Mesodermal cell (in vitro differentiated cells): ENCODE data around the gene SLC6A11.

Source experiments
- H3K27ac ChIP-seq: 2 replicates; pipeline ENCODE4 v1.7.0; 2013; ENCODE audit warnings: mild to moderate bottlenecking, low read depth, low read length, moderate library complexity; ENCODE audit not compliant: severe bottlenecking
- H3K36me3 ChIP-seq: 2 replicates; pipeline ENCODE4 v1.7.1; 2013; ENCODE audit warnings: mild to moderate bottlenecking, low read length, moderate library complexity; ENCODE audit not compliant: control insufficient read depth, insufficient read depth
- H3K4me1 ChIP-seq: one replicate; pipeline ENCODE4 v1.7.1; 2013; ENCODE audit warnings: mild to moderate bottlenecking, low read length; ENCODE audit not compliant: insufficient read depth, control insufficient read depth, poor library complexity, severe bottlenecking
- H3K4me3 ChIP-seq: 2 replicates; pipeline ENCODE4 v1.7.0; 2013; ENCODE audit warnings: low read length, control low read depth, mild to moderate bottlenecking; ENCODE audit not compliant: insufficient read depth, poor library complexity, severe bottlenecking; ENCODE audit errors: extremely low read depth
- H3K9me3 ChIP-seq: 2 replicates; pipeline ENCODE4 v1.7.1; 2013; ENCODE audit warnings: mild to moderate bottlenecking, low read length, moderate library complexity; ENCODE audit not compliant: control insufficient read depth
- WGBS, 2 experiments: methylation state at CpG; one replicate each; pipeline ENCODE4 v1.1.5; 2013; ENCODE audit warnings: missing lambda C conversion rate in 2 of 2; ENCODE audit not compliant: insufficient coverage in 2 of 2; 5-methylcytosine and 5-hydroxymethylcytosine counted together

Gene SLC6A11

DNA sequence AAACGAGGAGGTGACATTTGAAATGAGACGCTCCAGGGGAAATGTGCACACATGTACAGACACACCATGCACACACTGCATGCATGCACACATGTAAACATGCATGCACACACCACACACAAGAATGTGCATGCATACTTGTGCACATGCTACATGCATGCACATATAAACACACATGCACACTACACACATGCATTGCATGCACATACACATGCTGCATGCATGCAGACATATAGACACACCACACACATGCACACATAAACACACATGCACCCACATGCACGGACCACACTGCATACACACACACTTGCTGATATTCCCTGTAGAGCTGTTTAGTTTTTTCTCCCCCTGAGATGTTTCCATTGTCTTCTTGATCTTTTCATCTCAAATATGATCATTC lies 138.7 kb downstream of the SLC6A11 start:
- 70 to 92% methylated on average over 2 to 3 of the region's 3 CpGs for WGBS, 2 experiments
- Histone ChIP-seq H3K27ac (no peak overlapping the region), H3K36me3 (no peaks in the 10 kb centered on the region), H3K4me3 (no peak overlapping the region), H3K4me1 (no peaks in the 10 kb centered on the region), H3K9me3 (no peaks in the 10 kb centered on the region)

DNA sequence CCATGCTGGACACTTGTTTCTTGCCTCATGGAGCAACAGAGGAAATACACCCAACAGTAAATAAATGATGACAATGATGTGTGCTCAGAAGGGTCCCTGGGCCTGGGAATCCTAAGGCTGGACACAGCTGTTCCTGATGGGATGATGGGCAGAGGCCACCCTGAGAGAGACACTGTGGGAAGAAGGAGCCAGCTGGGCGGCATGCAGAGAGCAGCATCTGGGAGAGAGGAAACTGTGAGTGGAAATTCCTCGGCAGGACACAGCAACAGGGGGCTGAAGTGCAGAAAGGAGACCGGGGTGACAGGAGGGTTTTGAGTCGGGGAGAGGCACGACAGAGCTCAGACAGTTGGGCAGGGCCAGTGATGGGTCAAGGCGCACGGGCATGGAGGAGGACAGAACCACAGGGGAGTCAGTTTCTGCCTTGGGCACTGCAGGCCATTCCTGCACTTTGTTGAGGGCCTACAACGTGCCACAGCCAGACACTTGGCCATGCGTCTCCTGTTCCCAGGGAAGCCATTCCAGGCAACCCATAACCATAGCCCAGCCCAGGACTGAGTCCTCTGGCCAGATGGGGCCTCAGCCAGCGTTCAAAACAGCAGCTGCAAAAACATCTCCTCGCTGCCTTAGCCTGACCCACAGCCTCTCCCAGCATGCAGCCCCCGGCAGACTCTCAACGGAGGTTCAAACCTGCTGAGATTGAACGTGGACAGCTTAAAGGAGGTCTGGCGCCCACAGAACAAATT lies 139.9 kb downstream of the SLC6A11 start:
- 78 to 86% methylated on average over 11 to 15 of the region's 15 CpGs for WGBS, 2 experiments
- Histone ChIP-seq H3K27ac (no peak overlapping the region), H3K4me3 (no peak overlapping the region), H3K9me3 (no peaks in the 10 kb centered on the region), H3K4me1 (no peaks in the 10 kb centered on the region), H3K36me3 (no peaks in the 10 kb centered on the region)

DNA sequence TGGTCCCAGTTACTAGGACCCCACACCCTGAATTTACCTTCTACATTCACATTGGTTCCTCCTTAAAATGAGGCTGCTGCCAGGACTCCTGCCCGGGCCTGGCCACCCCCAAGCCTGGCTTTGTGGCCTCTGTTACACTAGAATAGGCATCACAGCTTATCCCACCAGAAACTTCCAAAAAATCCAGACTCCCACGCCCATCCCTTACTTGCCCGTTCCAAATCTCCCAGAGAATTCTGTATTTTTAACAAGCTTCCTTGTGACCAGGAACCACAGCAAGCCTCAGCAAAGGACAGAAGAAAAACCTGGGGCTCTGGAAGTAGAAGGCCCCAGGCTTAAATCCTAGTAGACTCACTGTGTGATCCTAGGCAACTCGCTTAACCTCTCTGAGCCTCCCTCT lies 140.5 kb downstream of the SLC6A11 start:
- no peak overlapping the region for H3K27ac ChIP-seq
- no peaks in the 10 kb centered on the region for H3K9me3 ChIP-seq
- H3K4me1 ChIP-seq, result no peaks in the 10 kb centered on the region
- WGBS, 2 experiments, result 65 to 90% methylated on average over 2 of the region's 4 CpGs
- H3K4me3 ChIP-seq, result no peak overlapping the region
- no peaks in the 10 kb centered on the region for H3K36me3 ChIP-seq

DNA sequence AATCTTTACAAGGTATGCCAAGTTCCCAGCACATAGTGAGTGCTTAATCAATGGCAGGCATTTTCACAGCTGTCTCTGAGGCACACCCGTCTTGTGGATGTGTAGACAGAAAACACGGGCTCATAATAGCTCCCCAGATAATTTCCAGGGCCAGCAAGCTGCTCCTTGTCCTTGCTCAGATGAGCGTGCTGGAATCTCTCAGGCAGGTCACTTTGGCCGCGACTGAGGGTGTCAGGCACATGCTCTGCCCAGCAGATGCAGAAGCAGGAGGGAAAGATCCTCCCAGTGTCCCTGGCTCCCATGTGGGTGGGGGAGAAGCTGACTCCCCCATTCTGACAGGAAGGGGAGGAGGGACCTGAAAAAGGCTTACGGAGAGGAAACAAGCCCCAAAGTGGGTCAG lies 141.0 kb downstream of the SLC6A11 start:
- Histone ChIP-seq H3K9me3 (no peaks in the 10 kb centered on the region), H3K27ac (no peak overlapping the region), H3K4me1 (no peaks in the 10 kb centered on the region), H3K4me3 (no peak overlapping the region), H3K36me3 (no peaks in the 10 kb centered on the region)
- WGBS, 2 experiments, result 91 to 93% methylated on average over 2 to 5 of the region's 6 CpGs

DNA sequence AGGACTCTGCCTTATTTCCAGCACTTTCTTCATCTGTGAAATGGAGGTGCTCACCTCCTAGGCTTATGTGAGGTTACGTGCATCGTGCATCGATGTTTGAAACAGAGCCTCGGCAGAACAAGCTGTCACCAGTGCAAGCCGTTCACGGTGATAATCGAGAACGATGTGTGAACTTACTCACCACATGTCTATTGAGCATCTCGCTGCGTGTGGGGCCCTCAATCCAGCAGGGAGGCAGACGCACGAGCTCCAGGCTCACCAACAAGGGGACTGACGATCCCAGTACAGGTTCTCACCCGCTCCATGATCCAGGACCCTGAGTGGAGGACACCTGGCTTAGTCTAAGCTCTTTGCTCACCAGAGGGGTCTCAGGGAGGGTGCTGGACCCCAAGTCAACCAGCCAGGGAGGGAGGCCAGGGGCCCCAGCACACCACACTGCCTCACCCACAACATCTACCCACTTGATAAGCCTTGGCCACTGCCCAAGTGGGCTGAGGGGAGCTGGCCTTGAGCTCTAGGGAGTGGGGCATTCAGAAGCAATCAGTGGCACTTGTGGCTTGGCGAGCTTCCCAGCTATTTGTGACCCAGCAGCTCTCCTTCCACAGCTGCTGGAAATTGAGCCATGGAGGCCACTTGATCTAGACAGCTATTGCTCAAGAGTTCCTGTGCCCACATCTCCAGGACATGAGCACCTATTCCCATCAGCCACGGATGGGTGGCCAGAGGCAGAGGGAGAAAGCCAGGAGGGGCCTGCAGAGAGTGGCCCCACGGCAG lies 142.1 kb downstream of the SLC6A11 start:
- 86 to 88% methylated on average over 13 to 16 of the region's 17 CpGs for WGBS, 2 experiments
- Histone ChIP-seq H3K36me3 (no peaks in the 10 kb centered on the region), H3K4me1 (no peaks in the 10 kb centered on the region), H3K9me3 (no peaks in the 10 kb centered on the region), H3K27ac (no peak overlapping the region), H3K4me3 (no peak overlapping the region)

DNA sequence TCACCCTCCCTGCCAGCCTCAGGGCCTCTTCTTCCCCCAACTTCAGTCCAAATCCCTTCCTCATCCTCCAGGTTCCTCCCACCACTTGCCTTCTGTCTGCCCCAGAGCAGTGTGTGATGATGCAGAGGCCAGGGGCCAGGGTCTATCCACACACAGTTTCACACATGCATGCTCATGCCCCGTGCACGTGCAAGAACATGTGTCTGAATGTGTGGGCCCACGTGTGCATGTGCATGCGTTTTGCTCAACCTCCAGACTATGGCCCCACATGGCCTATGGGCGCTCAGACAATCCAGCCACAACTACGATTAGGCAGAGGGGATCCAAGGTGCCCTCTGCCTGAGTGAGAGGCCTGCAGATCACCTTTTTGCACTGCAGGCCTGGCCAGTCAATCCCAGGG lies 144.2 kb downstream of the SLC6A11 start:
- Histone ChIP-seq H3K36me3 (no peaks in the 10 kb centered on the region), H3K9me3 (no peaks in the 10 kb centered on the region), H3K27ac (no peak overlapping the region), H3K4me3 (no peak overlapping the region), H3K4me1 (no peaks in the 10 kb centered on the region)
- 86 to 91% methylated on average over 6 of the region's 6 CpGs for WGBS, 2 experiments

DNA sequence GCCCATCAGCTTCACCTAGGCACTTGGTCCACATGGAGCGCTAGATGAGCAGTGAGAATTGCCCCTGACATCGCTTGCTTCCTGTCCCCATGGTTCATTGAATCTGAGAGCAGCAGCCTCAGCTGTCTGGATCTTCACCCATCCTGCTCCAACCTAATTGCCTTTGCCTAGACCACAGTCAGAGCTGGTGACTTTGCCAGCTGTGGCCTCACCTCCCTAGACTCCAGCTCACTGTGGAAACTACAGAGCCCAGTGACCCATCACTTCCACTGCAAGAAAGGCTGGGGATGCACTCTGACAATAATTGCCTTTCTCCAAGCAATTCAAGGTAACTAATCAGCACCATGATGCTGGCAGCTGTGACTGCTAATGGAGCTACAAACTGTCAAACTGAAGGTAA lies 145.9 kb downstream of the SLC6A11 start:
- Histone ChIP-seq H3K4me1 (no peaks in the 10 kb centered on the region), H3K36me3 (no peaks in the 10 kb centered on the region), H3K9me3 (no peaks in the 10 kb centered on the region), H3K4me3 (no peak overlapping the region), H3K27ac (no peak overlapping the region)
- WGBS, 2 experiments, result 81 to 84% methylated on average over 2 of the region's 2 CpGs

DNA sequence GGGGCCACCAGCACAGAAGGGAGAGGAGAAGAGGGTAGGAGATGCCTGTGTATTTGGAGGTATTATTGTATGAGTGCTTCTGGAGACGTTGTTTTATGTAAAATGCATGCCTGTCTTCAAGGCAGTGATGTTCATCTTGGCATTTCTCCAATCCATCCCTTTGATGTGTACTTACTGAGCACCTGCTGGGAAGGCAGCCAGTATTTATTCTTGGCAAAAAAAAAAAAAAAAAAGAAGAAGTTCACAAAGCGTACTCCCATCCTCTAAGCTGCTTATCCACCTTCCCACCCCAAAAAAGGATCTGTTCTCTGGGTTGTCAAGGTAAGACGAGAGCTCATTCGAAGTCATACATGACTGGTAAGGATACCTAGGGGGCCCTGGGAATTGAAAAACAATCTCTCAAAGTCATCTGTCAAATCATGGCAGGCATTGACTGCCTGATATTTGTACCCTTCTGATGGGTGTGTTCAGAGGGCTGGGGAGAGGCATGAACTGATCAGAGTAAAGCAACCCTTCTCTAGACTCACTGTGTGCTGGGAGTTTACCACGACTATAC lies 146.5 kb downstream of the SLC6A11 start:
- Histone ChIP-seq H3K36me3 (no peaks in the 10 kb centered on the region), H3K4me3 (no peak overlapping the region), H3K27ac (no peak overlapping the region), H3K4me1 (no peaks in the 10 kb centered on the region), H3K9me3 (no peaks in the 10 kb centered on the region)
- WGBS, 2 experiments, result 60 to 76% methylated on average over 2 to 3 of the region's 5 CpGs

DNA sequence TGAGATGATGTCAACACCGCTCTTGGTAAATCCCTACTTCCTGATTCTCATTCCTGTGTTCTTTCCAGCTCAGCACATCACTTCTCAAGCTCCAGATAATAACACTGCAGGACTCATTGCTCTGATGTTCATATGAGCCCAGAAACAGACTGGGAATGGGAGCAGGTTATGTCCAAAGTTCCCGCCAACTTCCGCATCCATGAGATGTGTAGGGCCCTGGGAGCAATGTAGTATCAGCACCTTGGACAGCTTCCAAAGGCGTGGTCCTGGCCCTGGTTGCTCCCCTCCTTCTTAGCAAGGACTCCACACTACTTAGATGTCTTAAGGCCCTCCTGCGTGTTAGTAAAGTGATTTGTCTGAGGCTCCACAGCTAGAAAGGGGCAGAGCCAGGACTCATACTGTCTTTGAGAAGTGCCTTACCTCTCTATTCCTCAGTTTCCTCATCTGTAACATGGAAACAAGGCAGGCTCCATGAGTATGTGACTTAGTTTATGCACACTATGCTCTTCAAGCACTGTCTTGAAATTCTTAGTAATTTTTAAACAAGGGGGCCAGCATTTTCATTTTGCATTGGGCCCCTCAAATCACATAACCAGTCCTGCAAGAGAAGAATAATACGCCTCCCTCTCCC lies 148.6 kb downstream of the SLC6A11 start:
- H3K36me3 ChIP-seq, result no peaks in the 10 kb centered on the region
- H3K4me3 ChIP-seq, result no peak overlapping the region
- H3K9me3 ChIP-seq, result no peaks in the 10 kb centered on the region
- no peaks in the 10 kb centered on the region for H3K4me1 ChIP-seq
- WGBS, 2 experiments, result 58 to 80% methylated on average over 2 of the region's 6 CpGs
- no peak overlapping the region for H3K27ac ChIP-seq

DNA sequence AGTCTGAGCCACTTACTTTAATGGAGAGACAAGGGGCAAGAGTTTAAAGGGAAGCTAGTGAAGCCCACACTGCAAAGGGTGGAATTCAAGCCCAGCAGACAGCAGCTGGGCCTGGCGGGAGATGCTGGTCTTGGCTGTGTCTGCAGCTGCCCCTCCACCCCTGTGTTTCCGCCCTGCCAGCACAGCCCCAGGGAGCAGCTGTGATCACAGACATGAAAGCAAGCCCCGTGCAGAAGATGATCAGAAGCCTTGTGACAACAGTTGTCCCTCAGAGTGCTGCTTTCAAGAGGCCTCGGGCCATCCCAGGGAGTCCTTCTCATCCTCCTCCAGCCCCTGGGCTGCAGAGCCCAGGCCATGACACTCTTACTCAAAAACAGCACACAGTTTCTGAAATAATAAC lies 152.4 kb downstream of the SLC6A11 start:
- H3K27ac ChIP-seq, result no peak overlapping the region
- WGBS, 2 experiments, result 33 to 49% methylated on average over 4 of the region's 4 CpGs
- H3K4me3 ChIP-seq, result no peak overlapping the region
- no peaks in the 10 kb centered on the region for H3K36me3 ChIP-seq
- no peaks in the 10 kb centered on the region for H3K4me1 ChIP-seq
- no peaks in the 10 kb centered on the region for H3K9me3 ChIP-seq
